ENCODE results near the gene GRM7. TPM values are rescaled to one million over a fixed set of nuclear protein-coding genes. Genes with fewer than 3 reads are reported as not detected.

GRM7 gene
- total RNA-seq, 1 experiment from 2014 or later: 0.28 TPM

DNA sequence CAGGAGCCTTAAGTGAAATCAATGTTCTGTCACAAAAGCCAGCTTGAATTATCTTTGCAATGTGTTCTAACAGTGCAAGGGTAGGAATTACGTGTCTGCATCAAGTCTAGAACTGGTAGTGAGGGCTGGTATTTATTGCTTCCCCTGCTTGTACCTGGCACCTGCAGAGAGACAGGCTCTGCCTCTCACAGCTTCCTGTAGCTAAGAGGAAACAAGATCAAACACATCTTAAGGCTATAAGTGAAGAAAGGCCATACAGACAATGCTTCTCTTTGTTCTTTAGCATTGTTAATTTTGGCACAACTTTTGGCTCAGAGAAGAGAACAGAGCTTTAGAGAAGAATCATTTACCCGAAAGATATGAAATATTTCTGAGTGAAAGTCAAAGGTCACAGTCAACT lies 479.9 kb downstream of the GRM7 start:
- no peak overlapping the region for H3K14ac ChIP-seq (ENCODE audit: insufficient read depth, low read length)
- no peak overlapping the region for H2BK120ac ChIP-seq (ENCODE audit: low read depth, low read length, poor library complexity, severe bottlenecking)
- no peaks in the 10 kb centered on the region for H3K4me1 ChIP-seq (ENCODE audit: insufficient read depth, low read length)
- no peak overlapping the region for H4K5ac ChIP-seq (ENCODE audit: insufficient read length, low read depth, low read length)
- H2BK15ac ChIP-seq (ENCODE audit: low read depth, low read length): no peak overlapping the region
- H3K56ac ChIP-seq (ENCODE audit: insufficient read length, low read depth, low read length): no peak overlapping the region
- H4K91ac ChIP-seq (ENCODE audit: insufficient read length, low read depth, low read length): no peak overlapping the region
- Mint-ChIP-seq H3K9me3 (peaks cover 4 to 11% of the 10 kb centered on the region in 2 experiments), H3K27me3 (ENCODE audit: low read depth) (no peaks in the 10 kb centered on the region), H3K4me3 (no peak overlapping the region), H3K27ac (no peak overlapping the region), H3K4me1 (peaks cover 6 to 7% of the 10 kb centered on the region in 2 experiments; a peak in 3 of 4 replicates), H3K36me3 (ENCODE audit: insufficient read depth in 1 of 3, low read depth in 3 of 3) (peaks cover 0 to 7% (median 0%) of the 10 kb centered on the region in 3 experiments; a peak in 1 of 7 replicates)
- no peak overlapping the region for H3K27ac ChIP-seq (ENCODE audit: insufficient read length, low read depth, low read length)
- no peak overlapping the region for H4K8ac ChIP-seq (replicated peaks; ENCODE audit: insufficient read length, low read depth, low read length)
- H2BK12ac ChIP-seq (ENCODE audit: insufficient read length, low read depth, low read length): no peak overlapping the region
- H3K18ac ChIP-seq (ENCODE audit: insufficient read length, low read depth, low read length): no peak overlapping the region
- H2BK20ac ChIP-seq (ENCODE audit: low read depth, low read length, poor library complexity, severe bottlenecking): no peak overlapping the region
- no peak for DNase-seq
- no peak overlapping the region for H3T11ph ChIP-seq (ENCODE audit: low read length)
- H3K23ac ChIP-seq (ENCODE audit: insufficient read length, low read depth, low read length): no peak overlapping the region
- H3K9ac ChIP-seq (ENCODE audit: extremely low read depth, insufficient read length, low read length): no peak overlapping the region
- H3K23me2 ChIP-seq (ENCODE audit: insufficient read length, low read depth, low read length, poor library complexity, severe bottlenecking): no peaks in the 10 kb centered on the region
- WGBS (ENCODE audit: extremely low coverage, insufficient read length, low lambda C conversion rate): no CpG with 5 or more reads among the region's 2 CpGs
- no peaks in the 10 kb centered on the region for H3K9me3 ChIP-seq (ENCODE audit: control insufficient read depth, low read depth, low read length)
- no peak overlapping the region for H2AFZ ChIP-seq (ENCODE audit: low read length)
- no peaks in the 10 kb centered on the region for H3K79me1 ChIP-seq (ENCODE audit: insufficient read depth, low read depth, low read length, poor library complexity, severe bottlenecking)
- TF ChIP-seq, protein P1, sequence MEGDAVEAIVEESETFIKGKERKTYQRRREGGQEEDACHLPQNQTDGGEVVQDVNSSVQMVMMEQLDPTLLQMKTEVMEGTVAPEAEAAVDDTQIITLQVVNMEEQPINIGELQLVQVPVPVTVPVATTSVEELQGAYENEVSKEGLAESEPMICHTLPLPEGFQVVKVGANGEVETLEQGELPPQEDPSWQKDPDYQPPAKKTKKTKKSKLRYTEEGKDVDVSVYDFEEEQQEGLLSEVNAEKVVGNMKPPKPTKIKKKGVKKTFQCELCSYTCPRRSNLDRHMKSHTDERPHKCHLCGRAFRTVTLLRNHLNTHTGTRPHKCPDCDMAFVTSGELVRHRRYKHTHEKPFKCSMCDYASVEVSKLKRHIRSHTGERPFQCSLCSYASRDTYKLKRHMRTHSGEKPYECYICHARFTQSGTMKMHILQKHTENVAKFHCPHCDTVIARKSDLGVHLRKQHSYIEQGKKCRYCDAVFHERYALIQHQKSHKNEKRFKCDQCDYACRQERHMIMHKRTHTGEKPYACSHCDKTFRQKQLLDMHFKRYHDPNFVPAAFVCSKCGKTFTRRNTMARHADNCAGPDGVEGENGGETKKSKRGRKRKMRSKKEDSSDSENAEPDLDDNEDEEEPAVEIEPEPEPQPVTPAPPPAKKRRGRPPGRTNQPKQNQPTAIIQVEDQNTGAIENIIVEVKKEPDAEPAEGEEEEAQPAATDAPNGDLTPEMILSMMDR (conservative IDR thresholded peaks at IDR 0.05): no peak
- H3K4ac ChIP-seq (ENCODE audit: low read depth, low read length): no peak overlapping the region
- no peak overlapping the region for H3K4me2 ChIP-seq (ENCODE audit: insufficient read depth, insufficient read length, low read length)
- no peaks in the 10 kb centered on the region for H3K27me3 ChIP-seq (ENCODE audit: insufficient read depth, low read length)
- H3K79me2 ChIP-seq (ENCODE audit: insufficient read depth, low read length): no peaks in the 10 kb centered on the region
- H4K20me1 ChIP-seq (ENCODE audit: control insufficient read depth, insufficient read depth, insufficient read length): no peaks in the 10 kb centered on the region
- H2AK5ac ChIP-seq (ENCODE audit: insufficient read length, low read length): no peak overlapping the region
- H2BK5ac ChIP-seq (ENCODE audit: insufficient read length, low read length): no peak overlapping the region
